Thyroid gland (tissue), 4 donors: ENCODE measurements around the gene VGLL4.

ENCODE experiments used
- CTCF ChIP-seq, 6 experiments: fragments of 200-600 bp in 3 of 6; fragments of 450-650 bp in 3 of 6; sonication (generic) in 3 of 6; IDR thresholded peaks; one replicate each; pipeline ENCODE4 v1.5.1; 2016 to 2019; ENCODE audit warnings: antibody characterized with exemption in 6 of 6, mild to moderate bottlenecking in 2 of 6, inconsistent platforms in 1 of 6, moderate library complexity in 1 of 6
- POLR2A ChIP-seq, 2 donors: fragments of 450-650 bp; IDR thresholded peaks; one replicate each; pipeline ENCODE4 v1.6.1; 2017; ENCODE audit warnings: antibody characterized with exemption in 2 of 2, mild to moderate bottlenecking in 2 of 2, moderate library complexity in 1 of 2

GRCh38 chr3:11619946-11620652 is 23.6 kb downstream of the VGLL4 start:
- TF ChIP-seq CTCF (IDR thresholded peaks at IDR 0.05) (no peak), POLR2A (IDR thresholded peaks at IDR 0.05) (no peak)
